ENCODE measurements around the gene P3H3.

P3H3 gene

GRCh38 chr12:6852651-6853354 lies 24.6 kb downstream of the P3H3 start:
- TF ChIP-seq USF1 (IDR thresholded peaks at IDR 0.05) = no peak

GRCh38 chr12:6853626-6854025 lies 25.4 kb downstream of the P3H3 start:
- TF ChIP-seq EGR1 (IDR thresholded peaks at IDR 0.05) = no peak
- TF ChIP-seq NFIC (IDR thresholded peaks at IDR 0.05) = no peak
- no peak for TF ChIP-seq RAD21 (IDR thresholded peaks at IDR 0.05; ENCODE audit: low read depth)
- no peak for TF ChIP-seq CEBPB (IDR thresholded peaks at IDR 0.05)
- TF ChIP-seq YY1 (IDR thresholded peaks at IDR 0.05; ENCODE audit: low read depth) = no peak
- TF ChIP-seq EP300 (IDR thresholded peaks at IDR 0.05; ENCODE audit: borderline replicate concordance) = no peak
- TF ChIP-seq CREB1 (IDR thresholded peaks at IDR 0.05; ENCODE audit: low read depth) = no peak
- no peak for TF ChIP-seq MAX (IDR thresholded peaks at IDR 0.05)
- TF ChIP-seq TEAD4 (IDR thresholded peaks at IDR 0.05) = no peak
- no peak for TF ChIP-seq USF1 (IDR thresholded peaks at IDR 0.05)

GRCh38 chr12:6854036-6854435 lies 25.8 kb downstream of the P3H3 start:
- TF ChIP-seq FOXM1 (IDR thresholded peaks at IDR 0.05; ENCODE audit: borderline replicate concordance, low read depth) (no peak), CREB1 (IDR thresholded peaks at IDR 0.05; ENCODE audit: low read depth) (no peak), EGR1 (IDR thresholded peaks at IDR 0.05) (no peak), EP300 (IDR thresholded peaks at IDR 0.05; ENCODE audit: borderline replicate concordance) (no peak), RAD21 (IDR thresholded peaks at IDR 0.05; ENCODE audit: low read depth) (no peak), NFIC (IDR thresholded peaks at IDR 0.05) (no peak), USF1 (IDR thresholded peaks at IDR 0.05) (no peak), MAX (IDR thresholded peaks at IDR 0.05) (no peak), CEBPB (IDR thresholded peaks at IDR 0.05) (no peak), TCF12 (IDR thresholded peaks at IDR 0.05; ENCODE audit: low read depth) (no peak), TEAD4 (IDR thresholded peaks at IDR 0.05) (no peak), TAF1 (IDR thresholded peaks at IDR 0.05; ENCODE audit: low read depth) (no peak), YY1 (IDR thresholded peaks at IDR 0.05; ENCODE audit: low read depth) (no peak), ZBTB7A (IDR thresholded peaks at IDR 0.05; ENCODE audit: low read depth) (no peak), REST (IDR thresholded peaks at IDR 0.05; ENCODE audit: low read depth) (no peak)

- TF ChIP-seq ZBTB7A (IDR thresholded peaks at IDR 0.05; ENCODE audit: low read depth) = no peak
Measured at GRCh38 chr12:6855322-6855721, 27.1 kb downstream of the P3H3 start.

GRCh38 chr12:6858799-6859198 lies 30.6 kb downstream of the P3H3 start:
- no peak for TF ChIP-seq TEAD4 (IDR thresholded peaks at IDR 0.05)
- no peak for TF ChIP-seq NFIC (IDR thresholded peaks at IDR 0.05)
- no peak for TF ChIP-seq MAX (IDR thresholded peaks at IDR 0.05)
- TF ChIP-seq TAF1 (IDR thresholded peaks at IDR 0.05; ENCODE audit: low read depth) = no peak
- TF ChIP-seq RAD21 (IDR thresholded peaks at IDR 0.05; ENCODE audit: low read depth) = no peak
- TF ChIP-seq EP300 (IDR thresholded peaks at IDR 0.05; ENCODE audit: borderline replicate concordance) = no peak
- no peak for TF ChIP-seq YY1 (IDR thresholded peaks at IDR 0.05; ENCODE audit: low read depth)
- TF ChIP-seq FOXM1 (IDR thresholded peaks at IDR 0.05; ENCODE audit: borderline replicate concordance, low read depth) = no peak
- no peak for TF ChIP-seq USF1 (IDR thresholded peaks at IDR 0.05)
- no peak for TF ChIP-seq CEBPB (IDR thresholded peaks at IDR 0.05)
- TF ChIP-seq CREB1 (IDR thresholded peaks at IDR 0.05; ENCODE audit: low read depth) = no peak
- TF ChIP-seq ZBTB7A (IDR thresholded peaks at IDR 0.05; ENCODE audit: low read depth) = no peak
- no peak for TF ChIP-seq TCF12 (IDR thresholded peaks at IDR 0.05; ENCODE audit: low read depth)
- no peak for TF ChIP-seq REST (IDR thresholded peaks at IDR 0.05; ENCODE audit: low read depth)
